Panc1 (cell line): ENCODE measurements around the gene LHPP. TPM values are rescaled to one million over a fixed set of nuclear protein-coding genes. Genes with fewer than 3 reads are reported as not detected.

ENCODE experiments used
- ATAC-seq: fragments of 200-7000 bp; cut with Tn5 transposase; 2 replicates; pipeline ENCODE4 v1.9.1; 2020; ENCODE audit warnings: mild to moderate bottlenecking, moderate library complexity
- BruUV-seq: library from RNA; stranded (reverse); fragments of 400-500 nt; replicated peaks from 2 replicates; lab custom pipeline; 2021; lab: Mats Ljungman, UMichigan
- CTCF ChIA-PET: fragments of 300-600 bp; sonication (Branson Sonifier 250); formaldehyde crosslinking; loops from one replicate; lab custom pipeline; 2022; ENCODE audit warnings: antibody characterized with exemption; lab: Charles Lee
- POLR2A ChIA-PET: fragments of 300-600 bp; sonication (Branson Sonifier 250); formaldehyde crosslinking; loops from one replicate; lab custom pipeline; 2022; ENCODE audit warnings: antibody characterized with exemption; lab: Charles Lee
- DNase-seq: peaks from one replicate; pipeline ENCODE4 v3.0.0-alpha.2; 2010; ENCODE audit warnings: low read depth, low spot score
- H3K27ac ChIP-seq: 2 replicates; pipeline ENCODE4 v1.5.1; 2011; ENCODE audit warnings: mild to moderate bottlenecking, low read length, inconsistent platforms
- H3K27me3 ChIP-seq: fragments of 200-500 bp; sonication (Bioruptor generic); 2 replicates; pipeline ENCODE4 v1.6.0; 2014; ENCODE audit warnings: low read length, inconsistent platforms; ENCODE audit not compliant: control insufficient read depth, insufficient read depth
- H3K36me3 ChIP-seq: fragments of 200-500 bp; sonication (Bioruptor generic); 2 replicates; pipeline ENCODE4 v1.5.1; 2014; ENCODE audit warnings: inconsistent platforms, mild to moderate bottlenecking, low read length, moderate library complexity; ENCODE audit not compliant: control insufficient read depth, insufficient read depth
- H3K4me1 ChIP-seq: 2 replicates; pipeline ENCODE4 v1.5.1; 2011; ENCODE audit warnings: inconsistent platforms, mild to moderate bottlenecking, low read length, moderate library complexity; ENCODE audit not compliant: control insufficient read depth, insufficient read depth
- H3K4me3 ChIP-seq, 2 experiments: 2 replicates each; pipeline ENCODE4 v1.5.1; 2011 to 2012; ENCODE audit warnings: low read depth in 2 of 2, low read length in 2 of 2, mild to moderate bottlenecking in 2 of 2, inconsistent platforms in 1 of 2, moderate library complexity in 1 of 2
- H3K9me3 ChIP-seq: fragments of 200-500 bp; sonication (Bioruptor generic); 2 replicates; pipeline ENCODE4 v1.5.1; 2014; ENCODE audit warnings: low read depth, mild to moderate bottlenecking, inconsistent platforms, low read length, moderate library complexity; ENCODE audit not compliant: control insufficient read depth, insufficient read depth
- POLR2AphosphoS5 ChIP-seq: IDR thresholded peaks from 2 replicates; pipeline ENCODE4 v1.6.1; 2012; ENCODE audit warnings: mild to moderate bottlenecking, low read depth, low read length, moderate library complexity
- REST ChIP-seq, 2 experiments: IDR thresholded peaks; 2 replicates each; pipeline ENCODE4 v1.6.1; 2011 to 2012; ENCODE audit warnings: low read depth in 2 of 2, control low read depth in 1 of 2, low read length in 1 of 2, mild to moderate bottlenecking in 1 of 2, moderate library complexity in 1 of 2; ENCODE audit not compliant: insufficient read depth in 1 of 2
- SIN3A ChIP-seq: IDR thresholded peaks from 2 replicates; pipeline ENCODE4 v1.6.1; 2012; ENCODE audit warnings: low read depth, mild to moderate bottlenecking, low read length, moderate library complexity, borderline replicate concordance; ENCODE audit not compliant: insufficient read depth
- TCF7L2 ChIP-seq: IDR thresholded peaks from 2 replicates; pipeline ENCODE4 v1.6.1; 2011; ENCODE audit warnings: mild to moderate bottlenecking, low read depth, low read length, inconsistent platforms
- in situ Hi-C: cut with HindIII; loops from 2 replicates; pipeline ENCODE4 v1.10.0; 2016; ENCODE audit warnings: low sequenced_read_pairs, low pct_unique_long_range_greater_than_20kb
- intact Hi-C: fragments of 100-400 bp; cut with micrococcal nuclease; formaldehyde crosslinking; loops from one replicate; pipeline ENCODE4 v1.10.0; 2022; ENCODE audit not compliant: unreplicated experiment
- total RNA-seq: library from RNA; stranded (reverse); gene quantifications from one replicate; pipeline ENCODE4 v1.2.1, GENCODE V29; 2021; ENCODE audit not compliant: unreplicated experiment
- TF ChIP-seq, protein P1 (sequence below): fragments of 450-650 bp; IDR thresholded peaks from 2 replicates; pipeline ENCODE4 v1.5.1; 2017; ENCODE audit warnings: mild to moderate bottlenecking

LHPP gene
- total RNA-seq, 1 experiment from 2014 or later = 15.0 TPM

GRCh38 chr10:124516746-124517397 lies 55.2 kb downstream of the LHPP start:
- DNase-seq (no peak), ATAC-seq (no peak)
- no peak overlapping the region for H3K4me3 ChIP-seq
- intact Hi-C loops = no loop called here
- no TSS peak for BruUV-seq
- H3K36me3 ChIP-seq = no peaks in the 10 kb centered on the region
- ChIA-PET CTCF (no interaction called here), POLR2A (no interaction called here)
- no peaks in the 10 kb centered on the region for H3K4me1 ChIP-seq
- no peaks in the 10 kb centered on the region for H3K9me3 ChIP-seq
- in situ Hi-C loops = no loop called here
- no peaks in the 10 kb centered on the region for H3K27me3 ChIP-seq
- TF ChIP-seq REST (IDR thresholded peaks at IDR 0.05; ENCODE audit: insufficient read depth in 1 of 2, low read depth in 2 of 2, low read length in 1 of 2) (no peak), SIN3A (no peak), POLR2AphosphoS5 (no peak), TCF7L2 (no peak)
- TF ChIP-seq, protein P1, sequence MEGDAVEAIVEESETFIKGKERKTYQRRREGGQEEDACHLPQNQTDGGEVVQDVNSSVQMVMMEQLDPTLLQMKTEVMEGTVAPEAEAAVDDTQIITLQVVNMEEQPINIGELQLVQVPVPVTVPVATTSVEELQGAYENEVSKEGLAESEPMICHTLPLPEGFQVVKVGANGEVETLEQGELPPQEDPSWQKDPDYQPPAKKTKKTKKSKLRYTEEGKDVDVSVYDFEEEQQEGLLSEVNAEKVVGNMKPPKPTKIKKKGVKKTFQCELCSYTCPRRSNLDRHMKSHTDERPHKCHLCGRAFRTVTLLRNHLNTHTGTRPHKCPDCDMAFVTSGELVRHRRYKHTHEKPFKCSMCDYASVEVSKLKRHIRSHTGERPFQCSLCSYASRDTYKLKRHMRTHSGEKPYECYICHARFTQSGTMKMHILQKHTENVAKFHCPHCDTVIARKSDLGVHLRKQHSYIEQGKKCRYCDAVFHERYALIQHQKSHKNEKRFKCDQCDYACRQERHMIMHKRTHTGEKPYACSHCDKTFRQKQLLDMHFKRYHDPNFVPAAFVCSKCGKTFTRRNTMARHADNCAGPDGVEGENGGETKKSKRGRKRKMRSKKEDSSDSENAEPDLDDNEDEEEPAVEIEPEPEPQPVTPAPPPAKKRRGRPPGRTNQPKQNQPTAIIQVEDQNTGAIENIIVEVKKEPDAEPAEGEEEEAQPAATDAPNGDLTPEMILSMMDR = no peak
- H3K27ac ChIP-seq = no peak overlapping the region

- no TSS peak for BruUV-seq
- Histone ChIP-seq H3K36me3 (no peaks in the 10 kb centered on the region), H3K27ac (no peak overlapping the region), H3K9me3 (no peaks in the 10 kb centered on the region), H3K4me1 (no peaks in the 10 kb centered on the region), H3K27me3 (no peaks in the 10 kb centered on the region), H3K4me3 (no peak overlapping the region)
- TF ChIP-seq, protein P1 = no peak
- no peak for TF ChIP-seq REST (IDR thresholded peaks at IDR 0.05; ENCODE audit: insufficient read depth in 1 of 2, low read depth in 2 of 2, low read length in 1 of 2)
- no peak for TF ChIP-seq TCF7L2
- no peak for TF ChIP-seq POLR2AphosphoS5
- TF ChIP-seq SIN3A = no peak
- DNase-seq (no peak), ATAC-seq (no peak)
- POLR2A ChIA-PET = no interaction called here
- CTCF ChIA-PET = no interaction called here
- intact Hi-C loops (no loop called here), in situ Hi-C loops (no loop called here)
Measured at GRCh38 chr10:124517461-124517860, 55.8 kb downstream of the LHPP start.
